WTC11 (cell line): ENCODE results near the gene LRRN4CL. TPM values are rescaled to one million over a fixed set of nuclear protein-coding genes. Genes with fewer than 3 reads are reported as not detected.

Experiments used
- ATAC-seq: fragments of 200-7000 bp; cut with Tn5 transposase; 2 replicates; pipeline ENCODE4 v1.10.0; 2021; ENCODE audit warnings: mild to moderate bottlenecking, moderate library complexity
- CTCF ChIA-PET: fragments of 300-600 bp; sonication (Branson Sonifier 250); formaldehyde crosslinking; loops from one replicate; lab custom pipeline; 2021; ENCODE audit warnings: antibody characterized with exemption; lab: Charles Lee
- POLR2A ChIA-PET: fragments of 350-600 bp; sonication (Branson Sonifier 250); formaldehyde crosslinking; loops from one replicate; lab custom pipeline; 2021; ENCODE audit warnings: antibody characterized with exemption; lab: Charles Lee
- DNase-seq: peaks from one replicate; pipeline ENCODE4 v3.0.0; 2021; ENCODE audit warnings: low spot score
- H3K27ac Mint-ChIP-seq: 2 replicates; pipeline ENCODE4 v1.8.0; 2021; ENCODE audit warnings: mixed read lengths
- H3K27me3 Mint-ChIP-seq: 2 replicates; pipeline ENCODE4 v1.8.0; 2021; ENCODE audit warnings: low read depth, mild to moderate bottlenecking, moderate library complexity, mixed read lengths
- H3K36me3 Mint-ChIP-seq: 2 replicates; pipeline ENCODE4 v1.8.0; 2021; ENCODE audit warnings: mixed read lengths
- H3K4me1 Mint-ChIP-seq: 2 replicates; pipeline ENCODE4 v1.8.0; 2022; ENCODE audit warnings: mixed read lengths
- H3K4me3 Mint-ChIP-seq: 2 replicates; pipeline ENCODE4 v1.8.0; 2021; ENCODE audit warnings: mild to moderate bottlenecking, moderate library complexity, mixed read lengths
- H3K9me3 Mint-ChIP-seq: 2 replicates; pipeline ENCODE4 v1.8.0; 2021; ENCODE audit warnings: mixed read lengths
- ETV6 ChIP-seq: sonication (generic); formaldehyde crosslinking; IDR thresholded peaks from 2 replicates; pipeline ENCODE4 v1.8.1; 2022; ENCODE audit warnings: mild to moderate bottlenecking, missing genetic modification reagents
- IRF2 ChIP-seq: sonication (generic); formaldehyde crosslinking; IDR thresholded peaks from 2 replicates; pipeline ENCODE4 v1.8.0; 2022; ENCODE audit warnings: low read depth, missing genetic modification reagents, borderline replicate concordance
- SOX15 ChIP-seq: fragments of 250-450 bp; sonication (Bioruptor Pico); IDR thresholded peaks from 2 replicates; pipeline ENCODE4 v1.9.0; 2021; ENCODE audit warnings: mild to moderate bottlenecking
- TCF7 ChIP-seq: sonication (generic); formaldehyde crosslinking; IDR thresholded peaks from 2 replicates; pipeline ENCODE4 v1.8.0; 2022; ENCODE audit warnings: mild to moderate bottlenecking, low read depth, missing genetic modification reagents, moderate library complexity
- TEAD4 ChIP-seq: sonication (generic); formaldehyde crosslinking; IDR thresholded peaks from 2 replicates; pipeline ENCODE4 v1.8.0; 2022; ENCODE audit warnings: mild to moderate bottlenecking, missing genetic modification reagents
- ZBTB21 ChIP-seq: sonication (generic); formaldehyde crosslinking; IDR thresholded peaks from 2 replicates; pipeline ENCODE4 v1.8.1; 2023; ENCODE audit warnings: mild to moderate bottlenecking, missing genetic modification reagents, borderline replicate concordance
- ZNF263 ChIP-seq: sonication (generic); formaldehyde crosslinking; IDR thresholded peaks from 2 replicates; pipeline ENCODE4 v1.8.1; 2022; ENCODE audit warnings: low read depth, mild to moderate bottlenecking, moderate library complexity, missing genetic modification reagents
- total RNA-seq: library from RNA; stranded (reverse); gene quantifications from 3 replicates; pipeline ENCODE4 v1.2.3, GENCODE V29; 2021
- TF ChIP-seq, protein P1 (sequence below): sonication (generic); formaldehyde crosslinking; IDR thresholded peaks from 2 replicates; pipeline ENCODE4 v1.8.0; 2022; ENCODE audit warnings: mild to moderate bottlenecking, missing genetic modification reagents
- TF ChIP-seq, protein P2 (sequence below): fragments of 250-450 bp; sonication (Bioruptor Pico); IDR thresholded peaks from 2 replicates; pipeline ENCODE4 v1.8.0; 2021; ENCODE audit warnings: mild to moderate bottlenecking
- TF ChIP-seq, protein P3 (sequence below): sonication (generic); formaldehyde crosslinking; IDR thresholded peaks from 2 replicates; pipeline ENCODE4 v1.8.0; 2023; ENCODE audit warnings: missing genetic modification reagents, mild to moderate bottlenecking, borderline replicate concordance
- TF ChIP-seq, protein P4 (sequence below): sonication (generic); formaldehyde crosslinking; IDR thresholded peaks from 2 replicates; pipeline ENCODE4 v1.8.1; 2022; ENCODE audit warnings: low read depth, mild to moderate bottlenecking, moderate library complexity, missing genetic modification reagents, borderline replicate concordance
- TF ChIP-seq, protein P5 (sequence below): fragments of 250-450 bp; sonication (Bioruptor Pico); IDR thresholded peaks from 2 replicates; pipeline ENCODE4 v1.9.0; 2021; ENCODE audit warnings: moderate library complexity, mild to moderate bottlenecking, inconsistent platforms, borderline replicate concordance
- TF ChIP-seq, protein P6 (sequence below): sonication (generic); formaldehyde crosslinking; IDR thresholded peaks from 2 replicates; pipeline ENCODE4 v1.8.0; 2022; ENCODE audit warnings: mild to moderate bottlenecking, missing genetic modification reagents
- TF ChIP-seq, protein P7 (sequence below): sonication (generic); formaldehyde crosslinking; IDR thresholded peaks from 2 replicates; pipeline ENCODE4 v1.8.1; 2023; ENCODE audit warnings: mild to moderate bottlenecking, missing genetic modification reagents, moderate library complexity

The LRRN4CL gene
- total RNA-seq, 1 experiment from 2014 or later = 0.39 TPM

DNA sequence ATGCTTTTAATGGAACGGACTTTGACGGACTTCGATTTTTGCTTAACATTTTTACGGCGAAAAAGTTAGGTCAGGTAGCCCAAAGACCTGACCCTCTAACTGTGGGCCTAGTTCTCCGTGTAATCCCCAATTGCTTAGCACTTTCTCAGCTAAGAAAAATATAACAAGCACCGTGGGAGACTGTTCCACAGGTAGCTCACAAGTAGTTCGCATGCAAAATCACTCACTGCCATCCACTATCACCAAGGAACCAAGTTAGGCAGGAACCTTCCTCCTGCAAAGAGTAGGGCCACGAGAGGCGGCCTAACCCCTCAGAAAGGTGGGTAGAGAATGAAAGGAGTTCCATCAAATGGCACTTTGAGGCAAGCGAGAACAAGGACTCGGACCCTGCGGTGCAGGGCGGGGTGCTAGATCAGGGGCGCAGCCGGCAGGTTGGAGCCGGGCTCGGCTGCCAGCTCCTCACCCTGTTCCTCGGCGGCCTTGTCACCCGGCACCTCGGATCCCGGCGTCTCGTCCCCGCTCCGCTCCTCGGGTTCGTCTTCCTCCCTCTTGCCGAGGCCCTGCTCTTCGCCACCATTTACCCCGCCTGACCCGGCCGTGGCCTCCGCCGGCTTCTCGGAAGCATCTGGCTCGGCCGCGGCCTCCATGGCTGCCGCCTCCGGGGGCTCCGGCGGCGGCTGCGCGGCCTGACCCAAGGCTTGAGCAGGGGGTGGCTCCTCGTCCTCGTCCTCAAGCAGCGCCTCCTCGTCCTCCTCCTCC is 37.0 kb upstream of the LRRN4CL start:
- peaks cover 4% of the 10 kb centered on the region; the same call in 1 of the 2 replicates for H3K27me3 Mint-ChIP-seq
- no peak for ATAC-seq
- ChIA-PET CTCF (interaction anchor here (1.1 to 7.6 kb wide), 9 partner anchors 27 to 166 kb away, joined by 3 to 59 read pairs (median 6); partner anchors contain the start of genes POLR2G, STX5, TAF6L and TMEM179B), POLR2A (interaction anchor here (1.0 to 4.2 kb wide), 11 partner anchors 17 to 125 kb away, joined by 3 to 34 read pairs (median 9); partner anchors contain the start of genes BSCL2, C11orf98, CSKMT and GNG3)
- peak overlapping the region; percentile 31 for H3K27ac Mint-ChIP-seq
- no peak for TF ChIP-seq IRF2 (CRISPR knock-in tag)
- TF ChIP-seq ZNF263 = peak; percentile 39; the same call in 1 of the 2 replicates
- TF ChIP-seq, protein P1, sequence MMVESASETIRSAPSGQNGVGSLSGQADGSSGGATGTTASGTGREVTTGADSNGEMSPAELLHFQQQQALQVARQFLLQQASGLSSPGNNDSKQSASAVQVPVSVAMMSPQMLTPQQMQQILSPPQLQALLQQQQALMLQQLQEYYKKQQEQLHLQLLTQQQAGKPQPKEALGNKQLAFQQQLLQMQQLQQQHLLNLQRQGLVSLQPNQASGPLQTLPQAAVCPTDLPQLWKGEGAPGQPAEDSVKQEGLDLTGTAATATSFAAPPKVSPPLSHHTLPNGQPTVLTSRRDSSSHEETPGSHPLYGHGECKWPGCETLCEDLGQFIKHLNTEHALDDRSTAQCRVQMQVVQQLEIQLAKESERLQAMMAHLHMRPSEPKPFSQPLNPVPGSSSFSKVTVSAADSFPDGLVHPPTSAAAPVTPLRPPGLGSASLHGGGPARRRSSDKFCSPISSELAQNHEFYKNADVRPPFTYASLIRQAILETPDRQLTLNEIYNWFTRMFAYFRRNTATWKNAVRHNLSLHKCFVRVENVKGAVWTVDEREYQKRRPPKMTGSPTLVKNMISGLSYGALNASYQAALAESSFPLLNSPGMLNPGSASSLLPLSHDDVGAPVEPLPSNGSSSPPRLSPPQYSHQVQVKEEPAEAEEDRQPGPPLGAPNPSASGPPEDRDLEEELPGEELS (CRISPR knock-in tag) = 0 out of 2 replicates have a peak, but pooled peaks have one; percentile 23
- TF ChIP-seq TCF7 (CRISPR knock-in tag) = peak; percentile 14; the same call in 1 of the 2 replicates
- TF ChIP-seq, protein P2, sequence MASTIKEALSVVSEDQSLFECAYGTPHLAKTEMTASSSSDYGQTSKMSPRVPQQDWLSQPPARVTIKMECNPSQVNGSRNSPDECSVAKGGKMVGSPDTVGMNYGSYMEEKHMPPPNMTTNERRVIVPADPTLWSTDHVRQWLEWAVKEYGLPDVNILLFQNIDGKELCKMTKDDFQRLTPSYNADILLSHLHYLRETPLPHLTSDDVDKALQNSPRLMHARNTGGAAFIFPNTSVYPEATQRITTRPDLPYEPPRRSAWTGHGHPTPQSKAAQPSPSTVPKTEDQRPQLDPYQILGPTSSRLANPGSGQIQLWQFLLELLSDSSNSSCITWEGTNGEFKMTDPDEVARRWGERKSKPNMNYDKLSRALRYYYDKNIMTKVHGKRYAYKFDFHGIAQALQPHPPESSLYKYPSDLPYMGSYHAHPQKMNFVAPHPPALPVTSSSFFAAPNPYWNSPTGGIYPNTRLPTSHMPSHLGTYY (CRISPR knock-in tag) = no peak
- TF ChIP-seq ETV6 (CRISPR knock-in tag) = no peak
- TF ChIP-seq, protein P3, sequence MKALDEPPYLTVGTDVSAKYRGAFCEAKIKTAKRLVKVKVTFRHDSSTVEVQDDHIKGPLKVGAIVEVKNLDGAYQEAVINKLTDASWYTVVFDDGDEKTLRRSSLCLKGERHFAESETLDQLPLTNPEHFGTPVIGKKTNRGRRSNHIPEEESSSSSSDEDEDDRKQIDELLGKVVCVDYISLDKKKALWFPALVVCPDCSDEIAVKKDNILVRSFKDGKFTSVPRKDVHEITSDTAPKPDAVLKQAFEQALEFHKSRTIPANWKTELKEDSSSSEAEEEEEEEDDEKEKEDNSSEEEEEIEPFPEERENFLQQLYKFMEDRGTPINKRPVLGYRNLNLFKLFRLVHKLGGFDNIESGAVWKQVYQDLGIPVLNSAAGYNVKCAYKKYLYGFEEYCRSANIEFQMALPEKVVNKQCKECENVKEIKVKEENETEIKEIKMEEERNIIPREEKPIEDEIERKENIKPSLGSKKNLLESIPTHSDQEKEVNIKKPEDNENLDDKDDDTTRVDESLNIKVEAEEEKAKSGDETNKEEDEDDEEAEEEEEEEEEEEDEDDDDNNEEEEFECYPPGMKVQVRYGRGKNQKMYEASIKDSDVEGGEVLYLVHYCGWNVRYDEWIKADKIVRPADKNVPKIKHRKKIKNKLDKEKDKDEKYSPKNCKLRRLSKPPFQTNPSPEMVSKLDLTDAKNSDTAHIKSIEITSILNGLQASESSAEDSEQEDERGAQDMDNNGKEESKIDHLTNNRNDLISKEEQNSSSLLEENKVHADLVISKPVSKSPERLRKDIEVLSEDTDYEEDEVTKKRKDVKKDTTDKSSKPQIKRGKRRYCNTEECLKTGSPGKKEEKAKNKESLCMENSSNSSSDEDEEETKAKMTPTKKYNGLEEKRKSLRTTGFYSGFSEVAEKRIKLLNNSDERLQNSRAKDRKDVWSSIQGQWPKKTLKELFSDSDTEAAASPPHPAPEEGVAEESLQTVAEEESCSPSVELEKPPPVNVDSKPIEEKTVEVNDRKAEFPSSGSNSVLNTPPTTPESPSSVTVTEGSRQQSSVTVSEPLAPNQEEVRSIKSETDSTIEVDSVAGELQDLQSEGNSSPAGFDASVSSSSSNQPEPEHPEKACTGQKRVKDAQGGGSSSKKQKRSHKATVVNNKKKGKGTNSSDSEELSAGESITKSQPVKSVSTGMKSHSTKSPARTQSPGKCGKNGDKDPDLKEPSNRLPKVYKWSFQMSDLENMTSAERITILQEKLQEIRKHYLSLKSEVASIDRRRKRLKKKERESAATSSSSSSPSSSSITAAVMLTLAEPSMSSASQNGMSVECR = peak; percentile 7; the same call in 1 of the 2 replicates
- peaks cover 25% of the 10 kb centered on the region for H3K4me1 Mint-ChIP-seq
- no peaks in the 10 kb centered on the region for H3K9me3 Mint-ChIP-seq
- peak overlapping the region; percentile 98 for H3K4me3 Mint-ChIP-seq
- peaks cover 46% of the 10 kb centered on the region for H3K36me3 Mint-ChIP-seq
- DNase-seq = no peak

DNA sequence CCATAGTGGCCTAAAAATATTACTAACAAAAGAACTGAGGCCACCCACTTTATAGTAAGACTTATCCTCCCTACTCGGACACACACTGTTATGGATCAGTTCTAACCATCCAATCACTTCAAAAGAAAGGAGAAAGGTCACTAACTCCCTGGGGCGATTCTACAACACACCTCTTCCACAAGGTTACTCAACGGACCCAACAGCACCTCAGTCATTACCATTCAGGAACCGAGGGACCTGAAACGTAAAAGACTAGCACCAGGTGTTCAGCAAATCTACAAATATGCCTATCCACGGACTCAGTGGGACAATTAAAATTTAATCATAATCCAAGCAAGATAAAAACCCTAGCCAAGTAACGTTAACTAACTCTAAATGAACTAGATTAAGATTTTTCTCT is 36.3 kb upstream of the LRRN4CL start:
- POLR2A ChIA-PET = interaction anchor here (1.1 to 4.2 kb wide), 4 partner anchors 16 to 44 kb away, joined by 3 to 34 read pairs (median 20); partner anchors contain the start of genes BSCL2, GNG3 and ZBTB3
- peaks cover 4% of the 10 kb centered on the region; the same call in 1 of the 2 replicates for H3K27me3 Mint-ChIP-seq
- peaks cover 50% of the 10 kb centered on the region for H3K36me3 Mint-ChIP-seq
- H3K9me3 Mint-ChIP-seq = no peaks in the 10 kb centered on the region
- peaks cover 25% of the 10 kb centered on the region for H3K4me1 Mint-ChIP-seq
- DNase-seq (no peak), ATAC-seq (no peak)
- peak overlapping the region; percentile 31 for H3K27ac Mint-ChIP-seq
- H3K4me3 Mint-ChIP-seq = peak overlapping the region; percentile 98
- CTCF ChIA-PET = interaction anchor here (2.9 to 7.6 kb wide), 3 partner anchors 28 to 62 kb away, joined by 32 to 59 read pairs (median 44); partner anchors contain the start of genes TAF6L, TMEM179B and ZBTB3
- TF ChIP-seq, protein P4, sequence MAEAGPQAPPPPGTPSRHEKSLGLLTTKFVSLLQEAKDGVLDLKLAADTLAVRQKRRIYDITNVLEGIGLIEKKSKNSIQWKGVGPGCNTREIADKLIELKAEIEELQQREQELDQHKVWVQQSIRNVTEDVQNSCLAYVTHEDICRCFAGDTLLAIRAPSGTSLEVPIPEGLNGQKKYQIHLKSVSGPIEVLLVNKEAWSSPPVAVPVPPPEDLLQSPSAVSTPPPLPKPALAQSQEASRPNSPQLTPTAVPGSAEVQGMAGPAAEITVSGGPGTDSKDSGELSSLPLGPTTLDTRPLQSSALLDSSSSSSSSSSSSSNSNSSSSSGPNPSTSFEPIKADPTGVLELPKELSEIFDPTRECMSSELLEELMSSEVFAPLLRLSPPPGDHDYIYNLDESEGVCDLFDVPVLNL (CRISPR knock-in tag) = no peak
- TF ChIP-seq, protein P2 (CRISPR knock-in tag) = no peak
- TF ChIP-seq, protein P5, sequence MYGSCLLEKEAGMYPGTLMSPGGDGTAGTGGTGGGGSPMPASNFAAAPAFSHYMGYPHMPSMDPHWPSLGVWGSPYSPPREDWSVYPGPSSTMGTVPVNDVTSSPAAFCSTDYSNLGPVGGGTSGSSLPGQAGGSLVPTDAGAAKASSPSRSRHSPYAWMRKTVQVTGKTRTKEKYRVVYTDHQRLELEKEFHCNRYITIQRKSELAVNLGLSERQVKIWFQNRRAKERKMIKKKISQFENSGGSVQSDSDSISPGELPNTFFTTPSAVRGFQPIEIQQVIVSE (CRISPR knock-in tag) = no peak
- TF ChIP-seq TEAD4 (CRISPR knock-in tag) (no peak), SOX15 (no peak), ZBTB21 (CRISPR knock-in tag) (no peak)
- TF ChIP-seq, protein P6, sequence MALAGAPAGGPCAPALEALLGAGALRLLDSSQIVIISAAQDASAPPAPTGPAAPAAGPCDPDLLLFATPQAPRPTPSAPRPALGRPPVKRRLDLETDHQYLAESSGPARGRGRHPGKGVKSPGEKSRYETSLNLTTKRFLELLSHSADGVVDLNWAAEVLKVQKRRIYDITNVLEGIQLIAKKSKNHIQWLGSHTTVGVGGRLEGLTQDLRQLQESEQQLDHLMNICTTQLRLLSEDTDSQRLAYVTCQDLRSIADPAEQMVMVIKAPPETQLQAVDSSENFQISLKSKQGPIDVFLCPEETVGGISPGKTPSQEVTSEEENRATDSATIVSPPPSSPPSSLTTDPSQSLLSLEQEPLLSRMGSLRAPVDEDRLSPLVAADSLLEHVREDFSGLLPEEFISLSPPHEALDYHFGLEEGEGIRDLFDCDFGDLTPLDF (CRISPR knock-in tag) = no peak
- TF ChIP-seq, protein P7, sequence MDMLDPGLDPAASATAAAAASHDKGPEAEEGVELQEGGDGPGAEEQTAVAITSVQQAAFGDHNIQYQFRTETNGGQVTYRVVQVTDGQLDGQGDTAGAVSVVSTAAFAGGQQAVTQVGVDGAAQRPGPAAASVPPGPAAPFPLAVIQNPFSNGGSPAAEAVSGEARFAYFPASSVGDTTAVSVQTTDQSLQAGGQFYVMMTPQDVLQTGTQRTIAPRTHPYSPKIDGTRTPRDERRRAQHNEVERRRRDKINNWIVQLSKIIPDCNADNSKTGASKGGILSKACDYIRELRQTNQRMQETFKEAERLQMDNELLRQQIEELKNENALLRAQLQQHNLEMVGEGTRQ (CRISPR knock-in tag) = no peak
